OCI-LY7 (cell line): ENCODE data around the gene LYRM4.

ENCODE experiments used
- EZH2phosphoT487 ChIP-seq: fragments of 200-600 bp; sonication (generic); IDR thresholded peaks from 2 replicates; pipeline ENCODE4 v1.6.1; 2018; ENCODE audit warnings: low read depth, borderline replicate concordance, mild to moderate bottlenecking, mixed run types, antibody characterized with exemption, low read length, moderate library complexity, mixed read lengths
- TF ChIP-seq, protein P1 (sequence below): fragments of 200-600 bp; sonication (generic); conservative IDR thresholded peaks from 2 replicates; pipeline ENCODE4 v1.5.1; 2014; ENCODE audit warnings: mild to moderate bottlenecking, antibody characterized with exemption, low read length, moderate library complexity, mixed read lengths

DNA sequence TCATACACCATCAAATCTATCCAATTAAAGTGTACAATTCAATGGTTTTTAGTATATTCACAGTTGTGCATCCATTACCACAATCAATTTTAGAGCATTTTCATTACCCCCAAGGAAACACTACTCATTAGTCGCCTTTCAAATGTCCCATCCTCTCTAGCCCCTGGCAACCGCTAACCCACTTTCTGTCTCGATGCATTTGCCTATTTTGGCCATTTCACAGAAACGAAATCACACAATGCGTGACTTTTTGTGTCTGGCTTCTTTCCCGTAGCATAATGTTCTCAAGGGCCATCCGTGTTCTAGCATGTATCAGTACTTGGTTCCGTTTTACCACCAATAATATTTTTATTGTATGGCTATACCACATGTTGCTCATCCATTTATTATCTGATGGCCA is 123.9 kb downstream of the LYRM4 start:
- TF ChIP-seq, protein P1, sequence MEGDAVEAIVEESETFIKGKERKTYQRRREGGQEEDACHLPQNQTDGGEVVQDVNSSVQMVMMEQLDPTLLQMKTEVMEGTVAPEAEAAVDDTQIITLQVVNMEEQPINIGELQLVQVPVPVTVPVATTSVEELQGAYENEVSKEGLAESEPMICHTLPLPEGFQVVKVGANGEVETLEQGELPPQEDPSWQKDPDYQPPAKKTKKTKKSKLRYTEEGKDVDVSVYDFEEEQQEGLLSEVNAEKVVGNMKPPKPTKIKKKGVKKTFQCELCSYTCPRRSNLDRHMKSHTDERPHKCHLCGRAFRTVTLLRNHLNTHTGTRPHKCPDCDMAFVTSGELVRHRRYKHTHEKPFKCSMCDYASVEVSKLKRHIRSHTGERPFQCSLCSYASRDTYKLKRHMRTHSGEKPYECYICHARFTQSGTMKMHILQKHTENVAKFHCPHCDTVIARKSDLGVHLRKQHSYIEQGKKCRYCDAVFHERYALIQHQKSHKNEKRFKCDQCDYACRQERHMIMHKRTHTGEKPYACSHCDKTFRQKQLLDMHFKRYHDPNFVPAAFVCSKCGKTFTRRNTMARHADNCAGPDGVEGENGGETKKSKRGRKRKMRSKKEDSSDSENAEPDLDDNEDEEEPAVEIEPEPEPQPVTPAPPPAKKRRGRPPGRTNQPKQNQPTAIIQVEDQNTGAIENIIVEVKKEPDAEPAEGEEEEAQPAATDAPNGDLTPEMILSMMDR = no peak
- TF ChIP-seq EZH2phosphoT487 = no peak
